Lung (tissue), 12 donors: Measurements from ENCODE around the gene CDC45. TPM values are rescaled to one million over a fixed set of nuclear protein-coding genes. Genes with fewer than 3 reads are reported as not detected.

Experiments used
- ATAC-seq: fragments of 200-7000 bp; cut with Tn5 transposase; one replicate; pipeline ENCODE4 v1.9.1; 2020; ENCODE audit warnings: moderate number of reproducible peaks; ENCODE audit not compliant: insufficient read depth, low FRiP score
- DNase-seq, 3 donors: peaks; one replicate each; pipeline ENCODE4 v3.0.0-alpha.2; 2013 to 2017
- H3K27ac ChIP-seq, 2 donors: one replicate each; pipeline ENCODE4 v1.5.1; 2013; ENCODE audit warnings: mild to moderate bottlenecking in 2 of 2, moderate library complexity in 2 of 2, control low read depth in 1 of 2, inconsistent platforms in 1 of 2, low read depth in 1 of 2, low read length in 1 of 2
- H3K27me3 ChIP-seq, 3 donors: one replicate each; pipeline ENCODE4 v1.5.1; 2013; ENCODE audit warnings: low read length in 2 of 3; ENCODE audit not compliant: control insufficient read depth in 3 of 3, insufficient read depth in 3 of 3
- H3K36me3 ChIP-seq, 4 donors: one replicate each; pipeline ENCODE4 v1.5.1; 2013; ENCODE audit warnings: low read length in 4 of 4, mild to moderate bottlenecking in 1 of 4, moderate library complexity in 1 of 4; ENCODE audit not compliant: control insufficient read depth in 4 of 4, insufficient read depth in 4 of 4
- H3K4me1 ChIP-seq, 5 donors: one replicate each; pipeline ENCODE4 v1.5.1; 2013; ENCODE audit warnings: low read length in 5 of 5, mild to moderate bottlenecking in 2 of 5, moderate library complexity in 1 of 5; ENCODE audit not compliant: control insufficient read depth in 5 of 5, insufficient read depth in 5 of 5
- H3K4me3 ChIP-seq: one replicate; pipeline ENCODE4 v1.5.1; 2013; ENCODE audit warnings: mild to moderate bottlenecking, control low read depth, moderate library complexity
- H3K9ac ChIP-seq, 2 donors: one replicate each; pipeline ENCODE4 v1.5.1; 2013; ENCODE audit warnings: low read length in 2 of 2, control low read depth in 1 of 2; ENCODE audit not compliant: insufficient read depth in 1 of 2
- H3K9me3 ChIP-seq, 4 donors: one replicate each; pipeline ENCODE4 v1.5.1; 2013; ENCODE audit warnings: low read length in 3 of 4, mild to moderate bottlenecking in 1 of 4, moderate library complexity in 1 of 4; ENCODE audit not compliant: control insufficient read depth in 4 of 4, insufficient read depth in 3 of 4
- CTCF ChIP-seq: IDR thresholded peaks from 2 replicates; pipeline ENCODE4 v1.5.1; 2012; ENCODE audit warnings: mild to moderate bottlenecking; ENCODE audit errors: control extremely low read depth, extremely low read depth
- WGBS, 2 donors: extraction: QIAGEN DNeasy Blood & Tissue Kit; methylation state at CpG; one replicate each; pipeline ENCODE4 v1.1.7; 2013; 5-methylcytosine and 5-hydroxymethylcytosine counted together
- polyA plus RNA-seq, 2 donors: library from polyadenylated mRNA; stranded (reverse); fragments of 200-250 nt; gene quantifications; one replicate each; pipeline ENCODE4 v1.2.1, GENCODE V29; 2013
- total RNA-seq, 2 donors: library from RNA; depleted of rRNA in 1 of 2; stranded (reverse); fragments of >200 nt in 1 of 2; gene quantifications; one replicate each; pipeline ENCODE4 v1.2.1, GENCODE V29; 2014 to 2021
- donor health status: control.
- donor health status: control.
- donor health status: Bipolar disorder and iron deficiency.
- donor health status: healthy.
- donor health status: DM: yes; HTN: yes; CAD: no.

Gene CDC45
- total and polyA plus RNA-seq, 4 donors = 2.1 to 6.8 (median 3.1) TPM

- Histone ChIP-seq H3K27me3 (no peaks in the 10 kb centered on the region), H3K9ac (peak overlapping the region; percentile 42 to 62), H3K4me1 (peaks cover 0 to 21% (median 3%) of the 10 kb centered on the region in 5 donors), H3K27ac (peak overlapping the region; percentile 96 to 99), H3K36me3 (peaks cover 4 to 15% (median 7%) of the 10 kb centered on the region in 4 donors), H3K9me3 (no peaks in the 10 kb centered on the region), H3K4me3 (peak overlapping the region; percentile 82)
- no peak for ATAC-seq
- DNase-seq = peak in 1 of 3 donors; percentile 32
- WGBS, 2 donors = 1 to 2% methylated on average over 31 of the region's 31 CpGs
- no peak for TF ChIP-seq CTCF
Observed at GRCh38 chr22:19478045-19478900, 1.4 kb upstream of the CDC45 start.

DNA sequence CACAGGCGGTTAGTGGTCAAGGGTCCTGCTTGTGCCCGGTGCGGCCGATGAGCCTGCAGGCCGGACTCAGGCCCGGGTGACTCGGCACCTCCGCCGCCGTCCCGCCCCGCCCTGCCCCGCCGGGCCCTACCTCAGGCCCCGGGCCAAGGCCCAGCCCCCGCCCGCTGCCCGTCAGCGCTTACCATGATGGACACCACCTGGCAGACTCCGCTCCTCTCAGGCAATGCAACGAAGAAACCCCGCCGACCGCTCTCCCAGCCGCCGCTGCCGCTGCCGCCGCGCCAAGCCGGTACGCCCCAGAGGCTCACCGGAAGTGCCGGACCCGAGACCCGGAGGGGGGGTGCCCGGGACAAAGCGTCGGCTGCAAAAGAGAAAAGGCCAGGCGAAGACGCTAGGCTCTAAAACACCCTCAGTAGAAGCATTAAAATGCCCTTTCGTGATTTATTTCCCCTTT is 792 bp upstream of the CDC45 start, which contains the start of gene UFD1:
Gene UFD1, minus strand, starts transcription at position 293 of the 454 bp plus-strand sequence. Its CDS starts 108 bp downstream, at position 185.
- WGBS, 2 donors = 0% methylated on average over 36 to 42 of the region's 42 CpGs
- TF ChIP-seq CTCF = no peak
- Histone ChIP-seq H3K9me3 (no peaks in the 10 kb centered on the region), H3K4me1 (peaks cover 0 to 21% (median 3%) of the 10 kb centered on the region in 5 donors), H3K36me3 (peaks cover 0 to 10% (median 3%) of the 10 kb centered on the region in 4 donors), H3K9ac (peak within 1 kb of the TSS; percentile 46 to 80), H3K27ac (peak within 1 kb of the TSS; percentile 96 to 99), H3K27me3 (no peaks in the 10 kb centered on the region), H3K4me3 (peak within 1 kb of the TSS; percentile 82)
- DNase-seq = peak in 2 of 3 donors; percentile 89
- ATAC-seq = peak; percentile 75

- ATAC-seq (no peak), DNase-seq (no peak)
- Histone ChIP-seq H3K27ac (no peak overlapping the region), H3K4me1 (peaks cover 0 to 21% (median 3%) of the 10 kb centered on the region in 5 donors), H3K4me3 (peak overlapping the region; percentile 36), H3K27me3 (no peaks in the 10 kb centered on the region), H3K36me3 (peaks cover 0 to 3% (median 2%) of the 10 kb centered on the region in 4 donors), H3K9me3 (no peaks in the 10 kb centered on the region), H3K9ac (no peak overlapping the region)
- no peak for TF ChIP-seq CTCF
- WGBS, 2 donors = 0 to 1% methylated on average over 15 of the region's 15 CpGs
Observed at GRCh38 chr22:19480173-19480568, 451 bp downstream of the CDC45 start.
